Karpas-422 (cell line): ENCODE measurements around the gene CENPA. TPM values are rescaled to one million over a fixed set of nuclear protein-coding genes. Genes with fewer than 3 reads are reported as not detected.
"Not testable (repeated sequence)": the region's sequence is repeated elsewhere in the genome, so short reads cannot be mapped to it uniquely, and the experiment has no call there.

Experiments used
- DNase-seq: peaks from one replicate; pipeline ENCODE4 v3.0.0-alpha.2; 2015
- H2AFZ ChIP-seq: fragments of 200-600 bp; sonication (generic); 2 replicates; pipeline ENCODE4 v1.6.1; 2014; ENCODE audit warnings: antibody characterized with exemption, low read length, mixed read lengths
- H3K27ac ChIP-seq: fragments of 200-600 bp; sonication (generic); 2 replicates; pipeline ENCODE4 v1.5.1; 2014; ENCODE audit warnings: mild to moderate bottlenecking, low read length, moderate library complexity
- H3K27me3 ChIP-seq: fragments of 200-600 bp; sonication (generic); 2 replicates; pipeline ENCODE4 v1.6.1; 2014; ENCODE audit warnings: low read length, mixed read lengths
- H3K36me3 ChIP-seq: fragments of 200-600 bp; sonication (generic); 2 replicates; pipeline ENCODE4 v1.6.1; 2014; ENCODE audit warnings: low read length, mixed read lengths; ENCODE audit not compliant: insufficient read depth
- H3K4me1 ChIP-seq: fragments of 200-600 bp; sonication (generic); 2 replicates; pipeline ENCODE4 v1.6.1; 2014; ENCODE audit warnings: mild to moderate bottlenecking, low read length, mixed read lengths
- H3K4me2 ChIP-seq: fragments of 200-600 bp; sonication (generic); 2 replicates; pipeline ENCODE4 v1.6.1; 2014; ENCODE audit warnings: low read length, low read depth, mild to moderate bottlenecking; ENCODE audit not compliant: poor library complexity, severe bottlenecking
- H3K4me3 ChIP-seq: fragments of 200-600 bp; sonication (generic); 2 replicates; pipeline ENCODE4 v1.5.1; 2014; ENCODE audit warnings: mild to moderate bottlenecking, antibody characterized with exemption, low read length, mixed read lengths
- H3K79me2 ChIP-seq: fragments of 200-600 bp; sonication (generic); 2 replicates; pipeline ENCODE4 v1.6.1; 2014; ENCODE audit warnings: mild to moderate bottlenecking, low read length, mixed read lengths
- H3K9ac ChIP-seq: fragments of 200-600 bp; sonication (generic); 2 replicates; pipeline ENCODE4 v1.6.0; 2014; ENCODE audit warnings: low read length
- H3K9me2 ChIP-seq: fragments of 200-600 bp; sonication (generic), shearing (Covaris generic); replicated peaks from 2 replicates; pipeline ENCODE4 v1.6.0; 2014; ENCODE audit warnings: mild to moderate bottlenecking, low read length, moderate library complexity; ENCODE audit not compliant: insufficient read depth
- H3K9me3 ChIP-seq: fragments of 300-700, 200-600 bp; sonication (generic); 2 replicates; pipeline ENCODE4 v1.6.1; 2014; ENCODE audit warnings: low read length, mixed read lengths
- H4K20me1 ChIP-seq: fragments of 200-600 bp; sonication (generic); 2 replicates; pipeline ENCODE4 v1.6.1; 2014; ENCODE audit warnings: mild to moderate bottlenecking, antibody characterized with exemption, low read length, low read depth; ENCODE audit not compliant: insufficient read depth
- total RNA-seq: library from RNA; depleted of rRNA; stranded (reverse); fragments of >200 nt; shearing (Covaris generic); gene quantifications from 2 replicates; pipeline ENCODE4 v1.2.3, GENCODE V29; 2014; ENCODE audit warnings: low replicate concordance

The CENPA gene
- total RNA-seq, 1 experiment from 2014 or later: 21.1 TPM

DNA sequence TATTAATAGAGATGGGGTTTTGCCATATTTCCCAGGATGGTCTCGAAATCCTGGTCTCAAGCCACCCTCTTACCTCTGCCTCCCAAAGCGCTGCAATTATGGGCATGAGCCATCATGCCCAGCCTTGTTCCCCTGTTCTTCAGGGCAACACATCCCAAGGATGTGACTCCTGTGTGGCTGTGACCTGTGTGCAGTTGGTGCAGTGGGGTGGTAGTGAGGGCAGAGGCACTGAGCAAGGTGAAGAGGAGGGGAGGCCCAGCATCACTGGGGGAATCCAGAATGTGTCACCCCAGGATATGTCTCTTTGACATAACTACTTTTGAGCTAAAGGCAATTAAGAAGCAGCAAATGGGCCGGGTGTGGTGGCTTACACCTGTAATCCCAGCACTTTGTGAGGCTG, 23.4 kb downstream of the CENPA start:
- no peaks in the 10 kb centered on the region for H3K9me2 ChIP-seq
- no peak overlapping the region for H2AFZ ChIP-seq
- H3K4me3 ChIP-seq: no peak overlapping the region
- no peaks in the 10 kb centered on the region for H4K20me1 ChIP-seq
- H3K9ac ChIP-seq: no peak overlapping the region
- no peak for DNase-seq
- no peaks in the 10 kb centered on the region for H3K79me2 ChIP-seq
- H3K27ac ChIP-seq: no peak overlapping the region
- no peak overlapping the region for H3K4me2 ChIP-seq
- no peaks in the 10 kb centered on the region for H3K27me3 ChIP-seq
- no peaks in the 10 kb centered on the region for H3K4me1 ChIP-seq
- H3K36me3 ChIP-seq: no peaks in the 10 kb centered on the region
- H3K9me3 ChIP-seq: no peaks in the 10 kb centered on the region

DNA sequence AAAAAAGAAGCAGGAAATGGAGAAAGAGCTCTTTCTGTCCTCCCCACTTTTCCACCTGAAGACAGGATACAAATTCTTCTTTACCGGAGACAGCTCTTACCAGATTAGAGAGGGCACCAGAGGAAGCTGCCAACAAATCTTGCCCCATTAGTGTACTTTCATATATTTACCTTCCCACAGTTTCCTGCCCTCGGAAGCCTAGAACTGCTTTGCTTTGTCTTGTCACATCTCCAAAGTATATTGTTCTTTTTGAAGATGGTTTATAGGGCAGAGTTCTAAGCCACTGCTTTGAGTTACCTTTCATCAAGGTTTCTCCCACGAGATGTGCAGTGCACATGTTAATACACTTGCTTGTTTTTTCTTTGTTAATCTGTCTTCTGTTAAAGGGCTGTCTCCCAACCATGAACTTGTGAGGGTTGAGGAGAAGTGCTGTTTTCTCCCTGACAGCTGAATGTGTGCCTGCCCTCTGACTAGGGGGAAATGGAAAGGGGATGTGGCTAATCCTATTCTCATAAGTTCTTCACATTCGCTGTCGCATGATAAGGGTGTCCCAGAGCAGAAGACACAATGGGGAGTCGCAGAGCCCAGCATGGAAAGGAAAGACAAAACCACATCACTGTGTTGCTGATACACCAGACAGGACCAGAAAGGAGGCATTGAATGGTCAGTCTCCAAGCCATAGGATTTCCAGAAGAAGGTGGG, 24.2 kb downstream of the CENPA start:
- Histone ChIP-seq H3K27me3 (no peaks in the 10 kb centered on the region), H3K4me3 (no peak overlapping the region), H3K9ac (no peak overlapping the region), H3K36me3 (no peaks in the 10 kb centered on the region), H4K20me1 (no peaks in the 10 kb centered on the region), H3K27ac (no peak overlapping the region), H3K9me3 (no peaks in the 10 kb centered on the region), H3K79me2 (no peaks in the 10 kb centered on the region), H3K4me1 (no peaks in the 10 kb centered on the region), H3K9me2 (no peaks in the 10 kb centered on the region), H3K4me2 (no peak overlapping the region), H2AFZ (no peak overlapping the region)
- DNase-seq: no peak

DNA sequence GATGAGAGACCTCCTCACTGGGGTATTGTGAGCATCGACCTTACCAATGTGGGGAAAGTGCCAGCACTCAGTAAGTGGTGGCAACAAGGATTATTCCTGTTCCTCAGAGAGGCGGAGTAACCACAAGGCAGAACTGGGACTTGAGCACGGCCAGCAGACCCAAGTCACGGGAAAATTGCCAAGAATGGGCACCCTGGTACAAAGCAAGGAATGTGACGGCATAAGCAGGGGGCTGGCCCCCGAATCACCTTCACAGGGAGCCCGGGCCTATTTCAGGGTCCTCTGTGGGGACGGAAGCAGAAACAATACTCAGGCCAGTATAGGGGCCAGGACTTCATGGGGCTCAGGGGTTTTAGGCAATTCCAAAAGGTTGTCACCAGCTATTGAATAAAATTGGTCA, 25.4 kb downstream of the CENPA start:
- no peak overlapping the region for H3K9ac ChIP-seq
- no peaks in the 10 kb centered on the region for H4K20me1 ChIP-seq
- H3K36me3 ChIP-seq: no peaks in the 10 kb centered on the region
- no peak overlapping the region for H3K4me3 ChIP-seq
- no peaks in the 10 kb centered on the region for H3K27me3 ChIP-seq
- H3K79me2 ChIP-seq: no peaks in the 10 kb centered on the region
- H3K9me3 ChIP-seq: no peaks in the 10 kb centered on the region
- no peaks in the 10 kb centered on the region for H3K9me2 ChIP-seq
- H3K4me2 ChIP-seq: no peak overlapping the region
- no peak overlapping the region for H3K27ac ChIP-seq
- DNase-seq: no peak
- H2AFZ ChIP-seq: no peak overlapping the region
- no peaks in the 10 kb centered on the region for H3K4me1 ChIP-seq

DNA sequence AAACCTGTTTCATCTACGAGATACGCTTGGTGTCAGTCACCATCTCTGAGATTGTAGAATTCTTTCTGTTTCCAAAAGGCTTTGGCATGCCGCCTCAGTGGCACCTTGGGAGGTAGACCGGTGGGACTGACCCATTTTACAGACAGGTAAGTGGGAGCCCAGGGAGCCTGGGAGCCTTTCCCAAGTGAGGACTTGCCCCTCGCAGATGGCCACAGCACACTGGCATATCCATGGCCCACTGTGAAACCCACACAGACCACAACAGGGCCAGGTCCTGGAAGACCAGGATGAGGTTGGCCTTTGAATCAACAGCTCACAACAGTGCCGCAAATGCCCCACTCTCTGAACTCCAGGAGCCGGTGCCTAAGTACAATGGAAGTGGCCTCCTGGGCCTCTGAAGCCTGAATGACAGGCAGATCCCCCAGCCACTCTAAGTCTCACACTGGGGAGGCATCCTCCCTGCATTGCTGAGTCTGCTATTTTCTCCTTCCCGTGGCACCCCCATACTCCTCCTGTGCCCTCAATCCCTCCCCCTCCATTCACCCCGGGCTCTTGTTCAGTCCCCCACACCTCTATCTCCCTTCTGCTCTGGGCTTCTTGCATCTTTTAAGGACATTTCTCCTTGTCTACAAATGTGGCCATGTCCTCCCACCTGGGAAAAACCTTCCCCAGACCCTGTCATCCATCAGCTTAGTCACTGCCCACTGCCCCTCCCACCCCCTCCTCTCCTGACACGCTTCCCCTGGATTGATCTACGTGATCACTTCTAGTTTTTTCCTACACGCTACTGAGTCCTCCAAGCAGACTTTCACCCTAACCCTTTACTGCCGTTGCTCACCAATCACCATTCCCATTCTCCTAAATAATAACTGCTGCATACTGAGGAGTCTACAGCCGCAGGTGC, 26.2 kb downstream of the CENPA start:
- H3K27ac ChIP-seq: no peak overlapping the region
- no peaks in the 10 kb centered on the region for H4K20me1 ChIP-seq
- H3K36me3 ChIP-seq: no peaks in the 10 kb centered on the region
- no peak overlapping the region for H3K9ac ChIP-seq
- no peaks in the 10 kb centered on the region for H3K9me2 ChIP-seq
- no peaks in the 10 kb centered on the region for H3K9me3 ChIP-seq
- H3K27me3 ChIP-seq: no peaks in the 10 kb centered on the region
- DNase-seq: no peak
- no peaks in the 10 kb centered on the region for H3K79me2 ChIP-seq
- H3K4me3 ChIP-seq: no peak overlapping the region
- H3K4me1 ChIP-seq: no peaks in the 10 kb centered on the region
- no peak overlapping the region for H3K4me2 ChIP-seq
- H2AFZ ChIP-seq: no peak overlapping the region

DNA sequence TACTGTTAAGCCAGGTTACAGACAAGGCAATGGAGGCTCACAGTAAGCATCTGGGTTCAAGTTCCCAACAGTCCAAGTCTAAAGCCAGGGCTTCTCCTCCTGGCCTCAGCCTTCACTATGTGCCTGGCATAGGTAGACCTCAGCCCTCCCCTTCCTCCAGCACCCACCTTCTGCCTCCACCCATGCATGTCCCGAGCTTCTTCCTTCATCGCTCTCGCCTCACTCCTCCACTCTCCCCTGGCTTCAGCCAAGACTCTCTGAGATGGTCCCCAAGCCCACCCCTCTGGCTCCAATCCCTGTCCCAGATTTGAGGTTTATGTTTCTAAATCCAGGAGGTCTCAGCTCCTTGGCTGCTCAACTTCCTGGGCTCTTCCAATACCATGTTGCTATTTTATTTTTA, 26.9 kb downstream of the CENPA start:
- Histone ChIP-seq H3K4me3 (no peak overlapping the region), H3K4me1 (no peaks in the 10 kb centered on the region), H3K9ac (no peak overlapping the region), H3K36me3 (no peaks in the 10 kb centered on the region), H3K9me2 (no peaks in the 10 kb centered on the region), H3K4me2 (no peak overlapping the region), H2AFZ (no peak overlapping the region), H3K27me3 (no peaks in the 10 kb centered on the region), H3K79me2 (no peaks in the 10 kb centered on the region), H4K20me1 (no peaks in the 10 kb centered on the region), H3K27ac (no peak overlapping the region), H3K9me3 (no peaks in the 10 kb centered on the region)
- DNase-seq: no peak

DNA sequence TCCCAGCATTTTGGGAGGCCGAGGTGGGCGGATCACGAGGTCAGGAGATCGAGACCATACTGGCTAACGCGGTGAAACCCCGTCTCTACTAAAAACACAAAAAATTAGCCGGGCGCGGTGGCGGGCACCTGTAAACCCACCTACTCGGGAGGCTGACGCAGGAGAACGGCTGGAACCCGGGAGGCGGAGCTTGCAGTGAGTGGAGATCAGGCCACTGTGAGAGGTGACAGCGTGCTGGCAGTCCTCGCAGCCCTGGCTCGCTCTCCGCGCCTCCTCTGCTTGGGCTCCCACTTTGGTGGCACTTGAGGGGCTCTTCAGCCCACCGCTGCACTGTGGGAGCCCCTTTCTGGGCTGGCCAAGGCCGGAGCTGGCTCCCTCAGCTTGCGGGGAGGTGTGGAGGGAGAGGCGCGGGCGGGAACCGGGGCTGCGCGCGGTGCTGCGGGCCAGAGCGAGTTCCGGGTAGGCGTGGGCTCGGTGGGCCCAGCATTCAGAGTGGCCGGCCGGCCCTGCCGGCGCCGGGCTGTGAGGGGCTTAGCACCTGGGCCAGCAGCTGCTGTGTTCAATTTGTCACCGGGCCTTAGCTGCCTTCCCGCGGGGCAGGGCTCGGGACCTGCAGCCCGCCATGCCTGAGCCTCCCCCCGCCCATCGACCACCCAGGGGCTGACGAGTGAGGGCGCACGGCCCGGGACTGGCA, 28.4 kb downstream of the CENPA start:
- H3K4me1 ChIP-seq, H3K4me3 ChIP-seq, H3K4me2 ChIP-seq, H3K9me2 ChIP-seq, H3K9ac ChIP-seq, H2AFZ ChIP-seq, DNase-seq, H3K27ac ChIP-seq, H4K20me1 ChIP-seq, H3K9me3 ChIP-seq, H3K79me2 ChIP-seq, H3K36me3 ChIP-seq, H3K27me3 ChIP-seq: not testable (repeated sequence)

DNA sequence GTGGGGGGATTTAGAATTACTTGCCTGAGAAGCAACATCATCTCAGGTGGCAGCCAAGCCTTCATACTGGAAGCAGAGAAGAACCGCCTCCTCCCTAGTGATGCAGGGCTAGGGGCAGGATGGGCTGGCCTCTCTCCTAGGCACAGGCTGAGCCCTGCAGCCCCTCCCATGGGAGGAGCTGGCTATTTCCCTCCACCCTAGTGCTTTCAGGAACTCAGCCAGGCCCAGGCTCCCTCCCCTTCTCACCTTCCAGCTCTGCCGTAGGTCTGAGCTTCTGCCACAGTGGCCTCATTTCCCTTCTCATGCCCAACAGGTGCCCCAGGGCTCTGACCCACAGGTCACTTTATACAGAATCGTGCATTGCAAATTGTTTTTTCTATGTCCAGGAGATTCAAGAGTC, 31.0 kb downstream of the CENPA start:
- no peaks in the 10 kb centered on the region for H3K9me3 ChIP-seq
- H3K4me3 ChIP-seq: no peak overlapping the region
- no peaks in the 10 kb centered on the region for H3K27me3 ChIP-seq
- no peak for DNase-seq
- no peaks in the 10 kb centered on the region for H3K9me2 ChIP-seq
- no peaks in the 10 kb centered on the region for H3K79me2 ChIP-seq
- no peak overlapping the region for H3K27ac ChIP-seq
- H3K9ac ChIP-seq: no peak overlapping the region
- no peaks in the 10 kb centered on the region for H4K20me1 ChIP-seq
- no peaks in the 10 kb centered on the region for H3K36me3 ChIP-seq
- H2AFZ ChIP-seq: no peak overlapping the region
- H3K4me2 ChIP-seq: no peak overlapping the region
- no peaks in the 10 kb centered on the region for H3K4me1 ChIP-seq

DNA sequence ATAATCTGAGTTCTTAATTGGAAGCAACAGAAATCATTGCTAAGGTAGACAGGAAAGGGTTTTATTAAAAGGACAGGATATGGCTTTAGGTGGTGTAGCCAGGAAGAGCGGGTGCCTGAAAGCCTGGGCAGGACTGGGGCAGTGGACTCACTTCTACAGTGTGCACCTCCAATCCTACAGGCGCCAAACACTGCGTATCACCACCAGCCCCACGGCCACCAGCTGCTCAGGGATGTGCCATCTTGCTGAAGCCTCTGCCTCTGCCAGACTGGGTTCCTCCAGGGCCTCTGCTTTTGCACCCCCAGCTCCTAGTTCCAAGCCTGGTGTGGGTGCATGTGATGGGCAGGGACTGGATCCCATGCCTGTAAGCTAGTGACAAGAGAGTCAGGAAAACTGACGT, 32.4 kb downstream of the CENPA start:
- no peaks in the 10 kb centered on the region for H3K36me3 ChIP-seq
- H2AFZ ChIP-seq: no peak overlapping the region
- H3K79me2 ChIP-seq: no peaks in the 10 kb centered on the region
- H4K20me1 ChIP-seq: no peaks in the 10 kb centered on the region
- H3K4me3 ChIP-seq: no peak overlapping the region
- H3K27me3 ChIP-seq: no peaks in the 10 kb centered on the region
- H3K4me2 ChIP-seq: no peak overlapping the region
- no peak for DNase-seq
- H3K4me1 ChIP-seq: 0 out of 2 replicates have a peak, but pooled peaks cover 2% of the 10 kb centered on the region
- H3K9me2 ChIP-seq: no peaks in the 10 kb centered on the region
- no peak overlapping the region for H3K9ac ChIP-seq
- H3K27ac ChIP-seq: no peak overlapping the region
- H3K9me3 ChIP-seq: no peaks in the 10 kb centered on the region
